ENCODE data around the gene TMED9. TPM values are rescaled to one million over a fixed set of nuclear protein-coding genes. Genes with fewer than 3 reads are reported as not detected.

The TMED9 gene
- total RNA-seq, 1 experiment from 2014 or later = 168 TPM

DNA sequence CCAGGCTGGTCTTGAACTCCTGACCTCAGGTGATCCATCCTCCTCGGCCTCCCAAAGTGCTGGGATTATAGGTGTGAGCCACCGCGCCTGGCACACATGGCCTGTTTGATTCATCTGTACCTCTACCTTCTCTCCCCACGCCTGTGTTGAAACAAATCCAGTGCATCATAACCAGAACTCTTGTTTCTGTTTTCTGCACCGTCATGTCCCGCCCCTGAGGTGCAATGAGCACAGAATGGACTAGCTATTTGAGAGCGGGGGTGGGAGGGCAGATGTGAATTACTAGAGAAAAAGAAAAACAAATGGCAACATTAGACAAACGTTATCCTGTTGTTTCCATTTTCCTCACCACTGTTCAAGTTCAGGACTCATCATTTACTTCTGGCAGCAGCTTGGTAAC is 27.0 kb upstream of the TMED9 start:
- DNase-seq = no peak
- CTCF ChIA-PET = no interaction called here
- BruUV-seq (replicated peaks) = no TSS peak

DNA sequence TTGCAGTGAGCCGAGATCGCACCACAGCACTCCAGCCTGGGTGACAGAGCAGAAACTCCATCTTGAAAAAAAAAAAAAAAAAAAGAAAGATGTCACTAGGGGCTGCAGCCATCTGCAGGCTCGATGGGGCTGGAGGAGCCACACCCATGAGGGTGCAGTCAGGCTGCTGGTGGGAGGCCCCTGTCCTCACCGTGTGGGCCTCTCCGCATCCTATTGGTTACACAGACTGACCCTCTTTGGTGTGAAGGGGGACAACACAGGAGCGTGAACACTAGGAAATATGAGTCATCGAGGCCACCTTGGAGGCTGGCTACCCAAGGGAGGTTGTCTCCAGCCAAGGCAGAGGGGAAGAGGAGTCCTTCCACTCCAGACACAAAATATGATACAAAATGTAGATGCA is 23.7 kb upstream of the TMED9 start:
- H3K27ac ChIP-seq = no peak overlapping the region
- no peak overlapping the region for H2AFZ ChIP-seq
- TF ChIP-seq EZH2 (IDR thresholded peaks at IDR 0.05; ENCODE audit: low read depth) = no peak
- TF ChIP-seq, protein P1, sequence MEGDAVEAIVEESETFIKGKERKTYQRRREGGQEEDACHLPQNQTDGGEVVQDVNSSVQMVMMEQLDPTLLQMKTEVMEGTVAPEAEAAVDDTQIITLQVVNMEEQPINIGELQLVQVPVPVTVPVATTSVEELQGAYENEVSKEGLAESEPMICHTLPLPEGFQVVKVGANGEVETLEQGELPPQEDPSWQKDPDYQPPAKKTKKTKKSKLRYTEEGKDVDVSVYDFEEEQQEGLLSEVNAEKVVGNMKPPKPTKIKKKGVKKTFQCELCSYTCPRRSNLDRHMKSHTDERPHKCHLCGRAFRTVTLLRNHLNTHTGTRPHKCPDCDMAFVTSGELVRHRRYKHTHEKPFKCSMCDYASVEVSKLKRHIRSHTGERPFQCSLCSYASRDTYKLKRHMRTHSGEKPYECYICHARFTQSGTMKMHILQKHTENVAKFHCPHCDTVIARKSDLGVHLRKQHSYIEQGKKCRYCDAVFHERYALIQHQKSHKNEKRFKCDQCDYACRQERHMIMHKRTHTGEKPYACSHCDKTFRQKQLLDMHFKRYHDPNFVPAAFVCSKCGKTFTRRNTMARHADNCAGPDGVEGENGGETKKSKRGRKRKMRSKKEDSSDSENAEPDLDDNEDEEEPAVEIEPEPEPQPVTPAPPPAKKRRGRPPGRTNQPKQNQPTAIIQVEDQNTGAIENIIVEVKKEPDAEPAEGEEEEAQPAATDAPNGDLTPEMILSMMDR (conservative IDR thresholded peaks at IDR 0.05) = no peak
- ChIA-PET CTCF (no interaction called here), POLR2A (ENCODE audit: unreplicated experiment) (no interaction called here)
- H3K4me3 ChIP-seq = no peak overlapping the region
- H3K4me2 ChIP-seq = no peak overlapping the region
- H3K79me2 ChIP-seq (ENCODE audit: low read depth) = no peaks in the 10 kb centered on the region
- H3K36me3 ChIP-seq (ENCODE audit: low read depth) = no peaks in the 10 kb centered on the region
- intact Hi-C loops (cut with micrococcal nuclease; ENCODE audit: unreplicated experiment) = no loop called here
- no peak for DNase-seq
- H3F3A ChIP-seq (ENCODE audit: insufficient read depth, low read depth) = no peaks in the 10 kb centered on the region
- no peaks in the 10 kb centered on the region for H3K9me3 ChIP-seq (ENCODE audit: insufficient read depth, low read depth)
- no peaks in the 10 kb centered on the region for H4K20me1 ChIP-seq (ENCODE audit: insufficient read depth)
- H3K9me2 ChIP-seq (ENCODE audit: insufficient read depth) = no peaks in the 10 kb centered on the region
- BruUV-seq (replicated peaks) = no TSS peak
- no peaks in the 10 kb centered on the region for H3K4me1 ChIP-seq (replicated peaks; ENCODE audit: insufficient read depth)
- H3K27me3 ChIP-seq (ENCODE audit: insufficient read depth, low read depth) = peaks cover 45% of the 10 kb centered on the region

More for the DNA sequence above, 27.0 kb upstream of the TMED9 start:
- no peaks in the 10 kb centered on the region for H3F3A ChIP-seq (ENCODE audit: insufficient read depth, low read depth)
- no peaks in the 10 kb centered on the region for H3K9me3 ChIP-seq (ENCODE audit: insufficient read depth, low read depth)
- POLR2A ChIA-PET (ENCODE audit: unreplicated experiment) = no interaction called here
- no peaks in the 10 kb centered on the region for H3K79me2 ChIP-seq (ENCODE audit: low read depth)
- intact Hi-C loops (cut with micrococcal nuclease; ENCODE audit: unreplicated experiment) = no loop called here
- peaks cover 29% of the 10 kb centered on the region for H3K27me3 ChIP-seq (ENCODE audit: insufficient read depth, low read depth)
- H4K20me1 ChIP-seq (ENCODE audit: insufficient read depth) = no peaks in the 10 kb centered on the region
- H3K4me1 ChIP-seq (replicated peaks; ENCODE audit: insufficient read depth) = no peaks in the 10 kb centered on the region
- H3K36me3 ChIP-seq (ENCODE audit: low read depth) = no peaks in the 10 kb centered on the region
- no peak overlapping the region for H3K4me2 ChIP-seq
- no peak overlapping the region for H3K27ac ChIP-seq
- H2AFZ ChIP-seq = no peak overlapping the region
- TF ChIP-seq, protein P1 (conservative IDR thresholded peaks at IDR 0.05) = no peak
- no peak for TF ChIP-seq EZH2 (IDR thresholded peaks at IDR 0.05; ENCODE audit: low read depth)
- H3K9me2 ChIP-seq (ENCODE audit: insufficient read depth) = no peaks in the 10 kb centered on the region
- no peak overlapping the region for H3K4me3 ChIP-seq

DNA sequence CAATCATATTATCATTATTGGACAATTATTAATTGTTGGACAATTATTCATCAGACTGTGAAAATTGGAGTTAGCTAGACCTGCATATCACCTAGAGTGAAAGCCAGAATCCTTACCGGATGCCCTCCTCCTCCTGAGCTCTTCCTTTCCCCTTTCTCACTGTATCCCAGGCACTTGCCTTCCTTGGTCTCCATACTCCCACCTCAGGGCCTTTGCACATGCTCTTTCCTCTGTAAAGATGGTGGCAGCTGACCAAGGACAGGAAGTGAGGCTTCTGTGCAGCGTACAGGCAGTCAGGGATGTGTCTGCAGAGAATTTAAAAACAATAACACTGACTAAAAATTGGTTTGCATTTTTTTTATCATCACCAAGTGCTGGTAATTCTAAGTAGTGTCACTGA is 22.1 kb upstream of the TMED9 start:
- no peak for DNase-seq
- POLR2A ChIA-PET (ENCODE audit: unreplicated experiment) = no interaction called here
- Histone ChIP-seq H3K9me3 (ENCODE audit: insufficient read depth, low read depth) (no peaks in the 10 kb centered on the region), H3K4me3 (no peak overlapping the region), H2AFZ (no peak overlapping the region), H4K20me1 (ENCODE audit: insufficient read depth) (no peaks in the 10 kb centered on the region), H3K4me2 (no peak overlapping the region), H3K27ac (no peak overlapping the region), H3K27me3 (ENCODE audit: insufficient read depth, low read depth) (peaks cover 55% of the 10 kb centered on the region), H3F3A (ENCODE audit: insufficient read depth, low read depth) (no peaks in the 10 kb centered on the region), H3K79me2 (ENCODE audit: low read depth) (no peaks in the 10 kb centered on the region), H3K4me1 (replicated peaks; ENCODE audit: insufficient read depth) (no peaks in the 10 kb centered on the region), H3K9me2 (ENCODE audit: insufficient read depth) (no peaks in the 10 kb centered on the region), H3K36me3 (ENCODE audit: low read depth) (no peaks in the 10 kb centered on the region)
- BruUV-seq (replicated peaks) = no TSS peak
- TF ChIP-seq, protein P1 (conservative IDR thresholded peaks at IDR 0.05) = no peak
- no peak for TF ChIP-seq EZH2 (IDR thresholded peaks at IDR 0.05; ENCODE audit: low read depth)
- CTCF ChIA-PET = no interaction called here
- intact Hi-C loops (cut with micrococcal nuclease; ENCODE audit: unreplicated experiment) = no loop called here
